ENCODE measurements around the gene VTI1B. TPM values are rescaled to one million over a fixed set of nuclear protein-coding genes. Genes with fewer than 3 reads are reported as not detected.

Gene VTI1B
- total and polyA plus RNA-seq, 2 donors (not counting 3 experiments of a cell fraction or from before 2014, with no cell fraction given): 23.8 to 90.0 TPM

- Histone ChIP-seq H3K79me2 (ENCODE audit: control insufficient read depth, insufficient read depth, low read length) (no peaks in the 10 kb centered on the region), H3K27ac (ENCODE audit: insufficient read depth, low read depth, low read length) (no peak overlapping the region), H3K36me3 (ENCODE audit: control insufficient read depth in 2 of 2, extremely low read depth in 1 of 2, insufficient read depth in 2 of 2, low read length in 2 of 2) (no peaks in the 10 kb centered on the region), H3K4me3 (replicated peaks in 1 of 3; ENCODE audit: insufficient read depth in 1 of 3, low read depth in 1 of 3, low read length in 3 of 3) (no peak overlapping the region), H3K27me3 (ENCODE audit: control insufficient read depth in 2 of 2, insufficient read depth in 2 of 2, low read length in 2 of 2) (peaks cover 0 to 6% of the 10 kb centered on the region in 2 experiments), H2AFZ (ENCODE audit: low read depth, low read length) (no peak overlapping the region), H3K4me1 (ENCODE audit: control insufficient read depth, extremely low read depth, insufficient read depth, low read length) (no peaks in the 10 kb centered on the region), H3K9me1 (replicated peaks; ENCODE audit: control insufficient read depth, extremely low read depth, insufficient read depth, low read length) (no peaks in the 10 kb centered on the region), H3K9me3 (replicated peaks; ENCODE audit: control insufficient read depth, insufficient read depth, low read length) (no peaks in the 10 kb centered on the region), H3K4me2 (ENCODE audit: insufficient read depth, low read length) (no peak overlapping the region), H4K20me1 (replicated peaks; ENCODE audit: control insufficient read depth, extremely low read depth, insufficient read depth, low read length) (no peaks in the 10 kb centered on the region), H3K9ac (replicated peaks; ENCODE audit: extremely low read depth, insufficient read depth, low read length) (no peak overlapping the region)
- POLR2A ChIA-PET: interaction anchor here (1.2 kb wide), 1 partner anchor 9 kb away, joined by 6 read pairs; the partner anchor contains the start of gene RDH11
- FAIRE-seq (peak; percentile 76), DNase-seq (ENCODE audit: low read depth, low spot score) (peak; percentile 68)
- intact Hi-C loops (cut with micrococcal nuclease) (loop anchor here (1.0 to 10.0 kb wide), 6 partner anchors 30 to 1210 kb away; partner anchors contain the start of gene VTI1B), dilution Hi-C loops (cut with MboI; ENCODE audit: extremely low pct_ligation_motif_present, low sequenced_read_pairs) (no loop called here)
- TF ChIP-seq GATA2 (IDR thresholded peaks at IDR 0.05; ENCODE audit: insufficient read depth, insufficient read length, low read depth, low read length) (no peak), MAX (IDR thresholded peaks at IDR 0.05; ENCODE audit: insufficient read depth, insufficient read length) (no peak), POLR2A (IDR thresholded peaks at IDR 0.05; ENCODE audit: low read depth, low read length) (no peak), MYC (IDR thresholded peaks at IDR 0.05; ENCODE audit: low read depth, low read length) (no peak), POLR2AphosphoS5 (IDR thresholded peaks at IDR 0.05; ENCODE audit: insufficient read depth, low read depth, low read length) (no peak), FOS (IDR thresholded peaks at IDR 0.05; ENCODE audit: borderline replicate concordance, insufficient read depth, low read length) (no peak)
- TF ChIP-seq, protein P1, sequence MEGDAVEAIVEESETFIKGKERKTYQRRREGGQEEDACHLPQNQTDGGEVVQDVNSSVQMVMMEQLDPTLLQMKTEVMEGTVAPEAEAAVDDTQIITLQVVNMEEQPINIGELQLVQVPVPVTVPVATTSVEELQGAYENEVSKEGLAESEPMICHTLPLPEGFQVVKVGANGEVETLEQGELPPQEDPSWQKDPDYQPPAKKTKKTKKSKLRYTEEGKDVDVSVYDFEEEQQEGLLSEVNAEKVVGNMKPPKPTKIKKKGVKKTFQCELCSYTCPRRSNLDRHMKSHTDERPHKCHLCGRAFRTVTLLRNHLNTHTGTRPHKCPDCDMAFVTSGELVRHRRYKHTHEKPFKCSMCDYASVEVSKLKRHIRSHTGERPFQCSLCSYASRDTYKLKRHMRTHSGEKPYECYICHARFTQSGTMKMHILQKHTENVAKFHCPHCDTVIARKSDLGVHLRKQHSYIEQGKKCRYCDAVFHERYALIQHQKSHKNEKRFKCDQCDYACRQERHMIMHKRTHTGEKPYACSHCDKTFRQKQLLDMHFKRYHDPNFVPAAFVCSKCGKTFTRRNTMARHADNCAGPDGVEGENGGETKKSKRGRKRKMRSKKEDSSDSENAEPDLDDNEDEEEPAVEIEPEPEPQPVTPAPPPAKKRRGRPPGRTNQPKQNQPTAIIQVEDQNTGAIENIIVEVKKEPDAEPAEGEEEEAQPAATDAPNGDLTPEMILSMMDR (IDR thresholded peaks at IDR 0.05; ENCODE audit: extremely low read depth in 1 of 2, insufficient read depth in 1 of 2, low read depth in 1 of 2, low read length in 2 of 2): peak; percentile 52 to 61
- CTCF ChIA-PET: interaction anchor here (0.6 to 7.0 kb wide), 74 partner anchors 10 to 1345 kb away, joined by 3 to 394 read pairs (median 5); partner anchors contain the start of genes ARG2, ATP6V1D, EIF2S1 and PIGH
- no TSS peak for BruUV-seq (replicated peaks)
Measured at GRCh38 chr14:67704484-67705089, 30.2 kb upstream of the VTI1B start.

Data from endothelial cell of umbilical vein (primary cell).